Measurements from ENCODE around the gene C16orf86.

Gene C16orf86, protein sequence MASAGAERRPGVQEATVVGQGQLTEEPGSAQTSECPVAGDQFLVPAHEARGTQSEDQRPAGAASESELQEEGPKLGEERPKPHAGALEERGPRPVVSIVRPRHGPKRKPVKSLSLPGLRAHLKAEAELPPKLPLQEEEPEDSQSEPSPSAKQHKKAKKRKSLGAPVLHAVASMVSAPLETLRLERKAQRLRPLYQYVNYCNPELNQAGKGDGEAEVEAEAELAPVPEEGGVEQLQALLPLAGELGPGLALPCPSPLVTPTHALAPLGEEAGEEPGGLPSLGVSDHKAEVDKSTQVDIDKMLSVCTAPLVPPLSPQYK

DNA sequence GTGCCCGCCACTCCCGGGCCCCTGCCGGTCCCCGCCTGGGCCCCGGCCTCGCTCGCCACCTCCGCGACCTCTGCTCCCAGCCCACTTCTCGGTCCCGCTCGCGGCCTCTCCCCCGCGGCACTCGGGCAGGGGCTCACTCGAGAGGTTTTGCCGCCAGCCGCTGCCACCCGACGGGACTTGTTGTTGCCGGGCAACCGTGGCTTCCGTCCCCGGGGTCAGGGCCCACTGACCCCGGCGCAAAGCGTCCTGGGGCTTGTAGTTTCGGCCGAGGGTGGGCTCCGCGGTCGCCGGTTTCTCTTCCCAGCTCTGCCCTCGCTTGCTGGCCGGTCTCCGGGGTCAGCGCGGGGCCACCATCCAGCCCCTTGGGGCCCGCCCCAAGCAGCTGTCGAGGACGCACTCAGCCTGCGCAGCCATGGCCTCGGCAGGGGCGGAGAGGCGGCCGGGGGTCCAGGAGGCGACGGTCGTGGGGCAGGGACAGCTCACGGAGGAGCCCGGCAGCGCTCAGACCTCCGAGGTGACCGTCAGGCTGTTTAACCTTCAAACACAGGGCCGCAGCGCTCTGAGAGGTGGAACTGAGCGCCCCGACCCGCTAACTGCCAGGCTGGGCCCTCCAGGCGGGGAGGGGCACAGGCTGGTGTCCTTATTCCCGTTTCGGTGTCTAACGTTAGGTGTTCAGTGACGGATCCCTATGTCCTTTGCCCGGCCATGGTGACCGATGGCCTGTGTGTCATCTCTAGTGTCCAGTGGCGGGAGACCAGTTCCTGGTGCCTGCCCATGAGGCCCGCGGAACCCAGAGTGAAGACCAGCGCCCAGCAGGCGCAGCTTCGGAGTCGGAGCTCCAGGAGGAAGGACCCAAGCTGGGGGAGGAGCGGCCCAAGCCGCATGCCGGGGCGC lies at the start of gene C16orf86, which contains the start of gene ENKD1:
TSS of gene C16orf86 (plus strand) at position 256 of the 894 bp plus-strand sequence. CDS start at position 413, 157 bp downstream.
TSS of gene ENKD1 (minus strand) at position 192 of the 894 bp plus-strand sequence. CDS start 308 bp downstream, outside the sequence.
- peak; percentile 48 for DNase-seq

DNA sequence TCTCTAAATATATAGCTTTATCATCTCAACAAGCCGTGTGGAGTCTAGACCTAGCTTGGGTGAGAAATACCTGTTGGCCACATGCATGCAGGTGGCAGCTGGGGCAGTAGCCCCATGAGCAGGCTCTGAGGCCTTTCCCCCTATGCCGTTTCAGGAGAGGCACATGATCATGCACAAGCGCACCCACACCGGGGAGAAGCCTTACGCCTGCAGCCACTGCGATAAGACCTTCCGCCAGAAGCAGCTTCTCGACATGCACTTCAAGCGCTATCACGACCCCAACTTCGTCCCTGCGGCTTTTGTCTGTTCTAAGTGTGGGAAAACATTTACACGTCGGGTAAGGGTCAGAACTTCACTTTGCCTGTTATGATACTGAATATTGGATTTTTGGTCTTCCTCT lies 38.4 kb upstream of the C16orf86 start:
- DNase-seq, result no peak

DNA sequence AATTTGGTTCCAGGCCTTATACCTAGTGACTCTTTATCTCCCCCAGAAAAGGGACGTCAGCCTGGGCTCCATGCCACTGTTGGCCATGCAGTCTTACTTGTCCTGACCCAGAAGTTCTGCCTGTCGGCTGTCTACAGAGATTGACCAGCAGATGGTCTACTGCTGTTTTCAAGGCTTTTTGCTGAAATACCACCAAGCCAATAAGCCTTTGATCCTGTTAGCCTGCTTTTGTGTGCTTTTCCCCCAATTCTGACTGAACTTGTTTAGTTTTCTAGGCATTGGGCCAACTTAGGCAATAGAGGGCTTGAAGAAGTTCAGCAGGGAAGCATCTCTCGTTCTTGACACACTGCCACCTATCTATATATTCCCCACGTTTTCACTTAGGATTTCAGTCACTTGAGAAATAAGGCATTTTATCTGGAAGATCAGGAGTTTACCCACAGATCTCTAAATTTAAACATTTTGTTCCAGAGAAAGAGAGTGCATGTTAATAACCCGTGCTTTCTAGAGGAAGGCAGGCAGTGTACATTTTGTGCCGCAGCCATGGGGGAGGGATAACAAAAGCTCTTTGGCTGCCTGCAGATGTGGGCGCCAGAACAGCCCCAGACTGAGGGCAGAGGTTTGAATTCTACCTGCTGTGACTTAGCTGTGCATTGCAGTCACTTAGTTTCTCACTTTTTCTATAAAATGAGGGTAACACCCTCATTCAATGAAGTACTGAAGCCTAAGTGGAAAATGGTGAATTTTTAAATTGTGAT lies 34.0 kb upstream of the C16orf86 start:
- no peak for DNase-seq

DNA sequence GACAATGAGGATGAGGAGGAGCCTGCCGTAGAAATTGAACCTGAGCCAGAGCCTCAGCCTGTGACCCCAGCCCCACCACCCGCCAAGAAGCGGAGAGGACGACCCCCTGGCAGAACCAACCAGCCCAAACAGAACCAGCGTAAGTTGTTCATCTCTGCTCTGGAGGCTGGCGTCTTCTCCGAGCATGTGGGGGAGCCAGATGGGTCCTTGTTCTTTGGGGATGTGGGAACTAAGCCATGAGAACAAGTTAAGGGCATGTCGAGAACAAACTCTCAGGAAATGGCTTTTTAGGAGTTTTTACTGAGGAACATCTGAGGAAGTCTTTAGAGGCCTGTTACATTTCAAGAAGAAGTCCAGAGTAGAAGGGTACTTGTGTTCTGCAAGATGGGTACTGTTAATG lies 29.9 kb upstream of the C16orf86 start:
- DNase-seq, result no peak

DNA sequence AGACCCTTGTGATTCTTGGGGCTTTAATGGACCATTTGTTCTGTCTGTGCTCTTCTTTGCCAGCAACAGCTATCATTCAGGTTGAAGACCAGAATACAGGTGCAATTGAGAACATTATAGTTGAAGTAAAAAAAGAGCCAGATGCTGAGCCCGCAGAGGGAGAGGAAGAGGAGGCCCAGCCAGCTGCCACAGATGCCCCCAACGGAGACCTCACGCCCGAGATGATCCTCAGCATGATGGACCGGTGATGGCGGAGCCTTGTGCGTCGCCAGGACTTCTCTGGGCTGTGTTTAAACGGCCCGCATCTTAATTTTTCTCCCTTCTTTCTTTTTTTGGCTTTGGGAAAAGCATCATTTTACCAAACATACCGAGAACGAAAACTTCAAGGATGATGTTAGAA lies 29.0 kb upstream of the C16orf86 start:
- no peak for DNase-seq

DNA sequence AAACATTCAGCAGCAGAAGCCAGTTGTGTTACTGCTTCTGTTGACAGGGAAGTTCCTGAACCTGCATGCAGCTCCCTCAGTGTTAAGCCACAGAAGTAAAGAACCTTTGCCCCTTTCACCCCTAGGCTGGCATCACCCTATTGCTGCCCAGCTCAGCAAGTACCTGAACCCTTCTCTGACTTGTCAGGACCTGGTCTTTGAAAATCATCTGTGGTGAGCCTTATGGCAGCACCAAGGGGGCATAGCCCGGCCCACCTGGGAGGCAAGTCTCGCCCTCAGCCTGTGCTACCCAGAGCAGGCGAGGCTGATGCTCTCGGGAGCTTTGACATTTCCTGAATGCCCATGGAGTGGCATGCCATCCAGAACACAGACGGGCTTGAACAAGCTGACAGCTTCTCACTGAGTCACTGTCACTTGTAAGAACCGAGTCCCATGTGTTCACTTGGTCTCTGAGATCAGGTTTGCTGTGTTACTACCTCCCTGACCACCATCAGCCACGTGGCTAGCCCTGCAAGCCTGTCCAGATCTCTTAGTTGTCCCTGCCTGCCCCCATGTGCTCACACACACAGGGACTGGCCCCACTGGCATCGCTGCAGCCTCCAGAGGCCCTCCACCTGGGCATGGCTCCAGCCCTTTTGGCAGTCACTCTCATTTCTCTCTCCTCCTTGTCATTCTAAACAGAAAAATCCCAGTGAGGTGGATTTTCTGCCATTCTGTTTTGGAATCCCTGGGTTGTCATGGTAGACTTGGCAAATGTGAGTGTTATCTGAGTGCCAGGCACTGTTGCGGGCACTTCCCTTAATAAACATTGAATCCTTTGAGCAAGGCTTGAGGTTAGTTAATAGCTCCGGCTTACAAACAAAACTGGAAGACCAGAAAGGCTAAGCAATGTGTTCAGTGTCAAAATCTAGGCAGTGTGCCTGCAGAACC lies 24.6 kb upstream of the C16orf86 start:
- DNase-seq, result peak; percentile 13

DNA sequence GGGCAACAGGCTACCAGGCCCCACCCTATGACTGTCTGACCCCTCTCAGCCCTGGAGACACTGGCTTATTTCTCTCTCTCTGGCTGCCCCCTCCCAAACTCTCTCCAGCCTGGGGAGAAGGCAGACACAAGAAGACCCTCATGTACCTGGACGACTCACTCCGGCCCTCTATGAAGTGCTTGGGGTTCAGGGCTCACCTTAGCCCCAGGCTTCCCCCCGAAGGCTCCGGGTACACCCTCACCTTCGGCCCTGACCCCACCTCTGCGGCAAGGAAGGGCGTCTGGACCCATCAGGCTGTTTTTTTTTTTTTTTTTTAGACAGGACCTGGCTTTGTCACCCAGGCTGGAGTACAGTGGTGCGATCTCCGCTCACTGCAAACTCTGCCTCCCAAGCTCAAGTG lies 22.6 kb upstream of the C16orf86 start:
- no peak for DNase-seq

DNA sequence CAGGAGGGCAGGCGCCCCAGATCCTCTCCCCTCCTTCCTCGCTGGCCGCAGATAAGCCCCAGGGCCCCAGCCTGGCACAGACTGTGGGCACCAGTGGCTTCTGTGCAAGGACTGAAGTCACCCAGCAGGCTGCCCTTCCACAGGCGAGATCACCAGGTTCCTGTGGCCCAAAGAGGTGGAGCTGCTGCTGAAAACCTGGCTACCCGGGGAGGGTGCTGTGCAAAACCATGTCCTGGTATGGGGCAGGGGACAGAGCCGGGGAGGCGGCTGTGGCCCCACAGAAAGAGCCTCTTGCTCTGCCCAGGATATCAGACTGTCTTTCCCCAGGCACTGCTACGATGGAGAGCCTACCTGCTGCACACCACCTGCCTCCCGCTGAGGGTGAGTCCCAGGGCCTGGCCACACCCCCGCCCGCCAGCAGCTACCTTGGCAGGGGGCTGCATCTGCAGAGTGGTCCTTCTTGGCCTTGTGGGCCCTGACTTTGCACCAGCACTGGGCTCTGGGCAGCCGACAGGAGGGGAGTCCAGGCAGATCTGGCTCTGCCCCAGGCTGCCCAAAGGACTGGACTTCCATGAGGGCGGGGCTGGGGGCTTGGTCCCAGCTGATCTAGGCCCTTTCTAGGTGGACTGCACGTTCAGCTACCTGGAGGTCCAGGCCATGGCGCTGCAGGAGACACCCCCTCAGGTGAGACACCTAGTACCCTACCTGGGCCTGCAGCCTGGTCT lies 21.1 kb upstream of the C16orf86 start:
- DNase-seq, result no peak

DNA sequence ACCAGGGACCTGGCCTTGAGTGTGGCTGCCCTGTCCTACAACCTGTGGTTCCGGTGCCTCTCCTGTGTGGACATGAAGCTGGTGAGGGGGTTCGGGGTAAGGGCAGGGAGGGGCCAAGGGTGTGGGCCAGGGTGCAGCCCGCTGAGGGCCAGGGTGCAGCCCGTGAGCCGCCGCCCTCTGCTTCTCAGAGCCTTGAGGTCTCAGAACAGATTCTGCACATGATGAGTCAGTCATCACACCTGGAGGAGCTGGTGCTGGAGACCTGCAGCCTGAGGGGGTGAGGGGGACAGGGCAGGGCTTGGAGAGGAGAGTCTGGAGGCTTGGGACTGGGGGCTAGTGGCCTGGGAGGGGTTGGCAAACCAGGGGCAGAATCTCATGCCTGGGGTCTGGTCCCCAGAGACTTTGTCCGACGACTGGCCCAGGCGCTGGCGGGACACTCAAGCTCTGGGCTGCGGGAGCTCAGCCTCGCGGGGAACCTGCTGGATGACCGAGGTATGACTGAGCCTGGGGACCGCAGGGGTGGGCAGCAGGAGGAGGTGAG lies 19.4 kb upstream of the C16orf86 start:
- DNase-seq, result no peak

DNA sequence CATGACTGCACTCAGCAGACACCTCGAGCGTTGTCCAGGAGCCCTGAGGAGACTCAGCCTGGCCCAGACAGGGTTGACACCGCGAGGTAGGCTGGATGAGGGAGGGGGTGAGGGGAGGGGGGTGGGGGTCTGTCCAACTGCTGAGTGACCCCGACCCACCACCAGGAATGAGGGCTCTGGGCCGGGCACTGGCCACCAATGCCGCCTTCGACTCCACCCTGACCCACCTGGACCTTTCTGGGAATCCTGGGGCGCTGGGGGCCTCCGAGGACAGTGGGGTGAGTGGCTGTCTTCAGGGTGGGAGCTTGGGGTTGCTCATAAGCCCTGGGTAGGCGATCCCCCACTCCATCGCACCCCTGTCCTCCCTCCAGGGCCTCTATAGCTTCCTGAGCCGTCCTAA lies 18.9 kb upstream of the C16orf86 start:
- DNase-seq, result no peak

DNA sequence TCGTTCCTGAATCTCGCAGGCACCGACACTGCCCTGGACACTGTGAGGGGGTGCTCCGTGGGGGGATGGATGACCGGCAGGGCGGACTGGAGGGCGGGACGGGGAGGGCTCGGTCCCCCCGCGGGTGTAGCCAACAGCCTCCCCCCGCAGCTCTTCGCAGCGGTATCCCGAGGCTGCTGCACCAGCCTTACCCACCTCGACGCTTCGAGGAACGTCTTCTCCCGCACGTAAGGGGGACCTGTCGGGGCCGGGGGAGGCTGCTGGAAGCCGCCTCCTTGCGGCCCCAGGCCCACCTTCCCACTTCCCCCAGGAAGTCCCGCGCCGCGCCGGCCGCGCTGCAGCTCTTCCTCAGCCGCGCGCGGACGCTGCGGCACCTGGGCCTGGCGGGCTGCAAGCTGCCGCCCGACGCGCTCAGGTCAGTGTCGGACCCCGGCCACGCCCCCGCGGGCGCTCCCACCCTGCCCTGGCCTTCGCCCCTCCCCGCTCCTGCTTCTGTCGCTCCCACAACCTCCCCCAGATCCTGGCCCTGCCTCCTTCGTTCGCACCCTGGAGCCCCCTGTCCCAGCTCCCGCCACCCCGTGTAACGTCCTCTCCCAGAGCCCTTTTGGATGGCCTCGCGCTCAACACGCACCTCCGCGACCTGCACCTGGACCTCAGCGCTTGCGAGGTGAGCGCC lies 18.4 kb upstream of the C16orf86 start:
- no peak for DNase-seq

DNA sequence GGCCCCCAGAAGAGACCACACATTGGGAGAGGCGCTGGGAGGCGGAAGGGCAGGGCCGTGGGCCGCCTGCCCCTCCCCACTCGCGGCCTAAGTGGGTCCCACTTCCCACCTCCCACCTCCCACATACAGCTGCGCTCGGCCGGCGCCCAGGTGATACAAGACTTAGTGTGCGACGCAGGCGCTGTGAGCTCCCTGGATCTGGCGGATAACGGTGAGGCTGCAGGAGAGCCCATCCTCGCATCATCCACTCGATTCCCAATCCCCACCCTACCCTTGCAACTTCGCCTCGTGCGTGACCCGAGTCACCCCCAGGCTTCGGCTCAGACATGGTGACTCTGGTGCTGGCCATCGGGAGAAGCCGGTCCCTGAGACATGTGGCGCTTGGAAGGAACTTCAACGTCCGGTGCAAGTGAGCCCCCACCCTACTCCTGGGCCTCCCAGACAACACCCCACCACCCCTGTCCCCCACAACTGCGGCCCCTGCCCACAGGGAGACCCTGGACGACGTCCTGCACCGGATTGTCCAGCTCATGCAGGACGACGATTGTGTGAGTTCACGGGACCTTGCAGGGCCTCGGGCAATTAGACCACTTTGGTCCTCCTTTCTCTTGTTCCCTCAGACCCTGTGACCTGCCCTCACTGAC lies 17.7 kb upstream of the C16orf86 start:
- no peak for DNase-seq

DNA sequence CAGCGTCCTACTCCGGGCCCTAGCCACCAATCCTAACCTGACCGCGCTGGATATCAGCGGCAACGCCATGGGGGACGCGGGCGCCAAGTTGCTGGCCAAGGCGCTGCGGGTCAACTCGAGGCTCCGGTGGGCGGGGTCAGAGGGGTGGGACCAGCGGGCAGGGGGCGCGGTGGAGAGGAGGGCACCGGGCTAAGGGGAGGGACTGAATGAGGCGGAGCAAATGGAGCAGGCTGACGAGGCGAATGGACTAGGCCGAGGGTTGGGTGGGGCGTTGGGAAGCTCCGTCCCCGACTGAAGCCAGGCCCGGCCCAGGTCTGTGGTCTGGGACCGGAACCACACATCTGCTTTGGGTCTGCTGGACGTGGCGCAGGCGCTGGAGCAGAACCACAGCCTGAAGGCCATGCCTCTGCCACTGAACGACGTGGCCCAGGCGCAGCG lies 17.1 kb upstream of the C16orf86 start:
- DNase-seq, result no peak

DNA sequence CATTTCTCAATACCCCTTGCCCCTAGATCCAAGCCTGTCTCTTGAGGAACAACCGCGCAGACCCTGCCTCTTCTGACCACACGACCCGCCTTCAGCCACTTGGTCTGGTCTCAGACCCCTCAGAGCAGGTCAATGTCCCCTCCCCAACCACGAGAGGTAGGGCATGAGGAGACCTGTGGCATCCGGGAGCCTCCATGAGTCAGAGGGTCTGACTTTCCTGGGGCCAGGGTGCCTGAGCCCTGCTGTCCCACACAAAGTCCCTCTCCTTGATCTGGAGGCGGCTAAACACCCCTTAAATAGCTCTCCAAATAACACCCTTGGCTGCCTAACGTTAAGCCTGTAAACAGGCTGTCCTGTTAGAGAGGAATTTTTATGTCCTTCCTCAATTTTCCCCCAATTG lies 16.6 kb upstream of the C16orf86 start:
- DNase-seq, result no peak

DNA sequence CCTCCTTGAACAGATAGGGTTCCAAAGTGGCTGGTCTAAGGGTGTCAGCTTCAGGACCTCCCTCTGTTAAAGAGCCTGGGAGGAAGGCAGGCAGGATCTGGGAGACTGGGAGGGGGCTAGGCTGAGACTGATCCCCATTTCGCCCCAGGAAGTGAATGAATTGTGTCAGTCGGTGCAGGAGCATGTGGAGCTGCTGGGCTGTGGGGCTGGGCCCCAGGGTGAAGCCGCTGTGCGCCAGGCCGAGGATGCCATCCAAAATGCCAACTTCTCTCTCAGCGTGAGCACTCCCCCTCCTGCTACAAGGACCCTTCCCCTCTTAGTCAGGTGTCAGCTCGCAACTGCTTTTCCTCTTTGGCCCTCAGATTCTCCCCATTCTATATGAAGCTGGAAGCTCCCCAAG lies 15.6 kb upstream of the C16orf86 start:
- no peak for DNase-seq

DNA sequence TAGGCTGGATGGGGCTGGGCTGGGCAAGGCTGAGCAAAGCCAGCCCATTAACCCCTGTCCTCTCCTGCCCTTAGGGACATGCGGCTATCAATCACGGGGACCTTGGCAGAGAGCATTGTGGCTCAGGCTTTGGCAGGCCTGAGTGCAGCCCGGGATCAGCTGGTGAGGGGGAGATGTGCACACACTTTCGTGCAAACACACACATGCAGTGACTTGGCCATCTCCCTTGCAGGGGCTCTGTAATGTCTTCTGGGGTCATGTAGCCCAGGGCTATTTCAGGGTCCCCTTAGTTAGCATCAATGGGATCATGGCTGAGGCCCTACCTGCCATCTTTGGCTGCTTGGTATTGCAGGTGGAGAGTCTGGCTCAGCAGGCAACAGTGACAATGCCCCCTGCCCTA lies 14.8 kb upstream of the C16orf86 start:
- DNase-seq, result no peak

DNA sequence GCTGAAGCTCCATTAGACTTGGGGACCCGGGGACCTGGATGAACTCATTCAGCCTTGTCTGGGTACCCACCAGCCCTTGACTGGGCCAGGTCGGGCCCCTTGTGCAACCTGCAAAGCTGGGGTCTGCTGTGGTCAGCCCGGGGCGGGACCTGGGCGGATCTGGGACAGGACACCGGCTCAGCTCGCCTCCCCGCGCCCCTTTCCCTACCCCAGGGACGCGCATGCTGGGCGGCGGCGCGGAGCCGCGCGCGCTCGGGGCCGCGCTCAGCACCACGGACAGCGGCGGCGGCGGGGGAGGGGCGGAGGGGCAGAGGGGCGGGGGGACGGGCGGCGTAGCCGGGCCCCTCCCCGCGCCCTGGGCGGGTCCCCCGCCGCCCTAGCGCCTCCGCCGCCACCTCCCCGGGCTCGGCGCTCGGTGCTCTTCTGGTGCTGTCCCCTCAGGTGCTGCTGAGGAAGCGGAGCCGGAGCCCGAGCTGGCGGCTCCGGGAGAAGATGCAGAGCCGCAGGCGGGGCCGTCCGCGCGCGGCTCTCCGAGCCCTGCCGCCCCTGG lies 14.0 kb upstream of the C16orf86 start:
- DNase-seq, result no peak

DNA sequence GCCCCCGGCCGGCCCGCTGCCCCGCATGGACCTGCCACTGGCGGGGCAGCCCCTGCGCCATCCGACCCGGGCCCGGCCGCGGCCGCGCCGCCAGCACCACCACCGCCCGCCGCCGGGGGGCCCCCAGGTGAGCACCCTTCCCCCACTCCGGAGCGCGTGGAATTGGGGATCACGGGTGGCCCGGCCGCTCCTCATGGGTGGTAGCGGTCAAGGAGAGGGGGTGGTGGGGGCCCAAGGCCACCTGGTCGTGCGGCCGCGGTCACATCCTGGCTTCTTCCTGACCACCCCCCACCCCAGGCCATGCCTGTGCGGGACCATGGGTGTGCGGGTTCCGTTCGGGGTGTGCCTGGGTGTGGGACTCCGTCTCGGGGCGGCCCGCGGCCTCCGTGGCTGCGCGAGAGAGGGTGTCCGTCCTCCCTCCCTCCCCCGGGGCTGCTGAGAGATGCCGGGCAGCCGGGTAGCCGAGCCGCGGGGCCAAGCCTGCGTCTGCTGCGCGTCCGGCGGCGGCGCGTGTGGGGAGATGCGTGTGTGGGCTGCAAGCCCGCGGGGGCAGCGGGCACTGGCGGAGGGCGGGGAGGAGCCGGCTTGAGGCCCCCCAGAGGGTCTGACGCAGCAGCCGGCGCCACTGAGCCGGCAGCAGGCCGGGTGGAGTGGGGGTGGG lies 13.4 kb upstream of the C16orf86 start:
- DNase-seq, result no peak

DNA sequence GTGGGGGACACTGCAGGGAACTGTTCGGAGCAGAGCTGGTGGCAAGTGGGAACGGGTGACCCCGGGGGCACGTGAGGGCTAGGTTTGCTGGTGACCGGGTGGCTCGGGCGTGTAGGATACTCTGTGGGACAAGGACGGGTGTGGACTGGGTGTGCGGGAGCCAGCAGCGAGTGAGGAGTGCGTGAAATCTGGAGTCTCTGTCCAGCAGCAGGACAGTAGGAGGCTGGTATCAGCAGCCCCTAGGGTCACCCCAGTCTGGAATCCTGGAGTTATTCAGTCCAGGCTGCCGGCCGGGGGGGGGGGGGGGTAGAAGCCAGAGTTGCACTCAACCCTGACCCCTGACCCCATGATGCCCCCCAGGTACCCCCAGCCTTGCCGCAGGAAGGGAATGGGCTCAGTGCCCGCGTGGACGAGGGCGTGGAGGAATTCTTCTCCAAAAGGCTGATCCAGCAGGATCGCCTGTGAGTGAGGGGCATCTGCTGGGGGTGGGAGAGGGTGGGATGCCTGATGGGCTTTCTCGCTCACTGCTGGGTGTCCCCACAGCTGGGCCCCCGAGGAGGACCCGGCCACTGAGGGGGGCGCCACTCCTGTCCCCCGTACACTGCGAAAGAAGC lies 12.7 kb upstream of the C16orf86 start:
- DNase-seq, result no peak

Measured in NCI-H1694 (cell line).